NOMO-1 treated with dmso at 0.1 percent for 144 hours (cell line): Measurements from ENCODE around the gene TEDC2.
"Not testable (repeated sequence)": the region's sequence is repeated elsewhere in the genome, so short reads cannot be mapped to it uniquely, and the experiment has no call there.

Source experiments
- DNase-seq: peaks from one replicate; lab custom pipeline; 2025; ENCODE audit not compliant: unreplicated experiment; lab: John Stamatoyannopoulos, UW

The TEDC2 gene

GRCh38 chr16:2476345-2476720, 16.4 kb downstream of the TEDC2 start:
- no peak for DNase-seq

GRCh38 chr16:2476741-2477140, 16.8 kb downstream of the TEDC2 start:
- no peak for DNase-seq

GRCh38 chr16:2477327-2477726, 17.4 kb downstream of the TEDC2 start:
- no peak for DNase-seq

GRCh38 chr16:2478279-2478678, 18.4 kb downstream of the TEDC2 start:
- DNase-seq, result no peak

GRCh38 chr16:2479996-2480395, 20.1 kb downstream of the TEDC2 start:
- not testable (repeated sequence) for DNase-seq

- no peak for DNase-seq
Observed at GRCh38 chr16:2480948-2481347, 21.0 kb downstream of the TEDC2 start.

GRCh38 chr16:2481676-2482075, 21.8 kb downstream of the TEDC2 start:
- DNase-seq, result no peak

GRCh38 chr16:2482249-2482648, 22.3 kb downstream of the TEDC2 start:
- no peak for DNase-seq

- DNase-seq, result no peak
Observed at GRCh38 chr16:2482708-2483534, 23.0 kb downstream of the TEDC2 start.

GRCh38 chr16:2483939-2484897, 24.3 kb downstream of the TEDC2 start:
- no peak for DNase-seq

- DNase-seq, result no peak
Observed at GRCh38 chr16:2484898-2485508, 25.1 kb downstream of the TEDC2 start.

GRCh38 chr16:2485811-2486507, 26.1 kb downstream of the TEDC2 start:
- no peak for DNase-seq

- DNase-seq, result no peak
Observed at GRCh38 chr16:2486645-2487516, 27.0 kb downstream of the TEDC2 start.

GRCh38 chr16:2487517-2487842, 27.6 kb downstream of the TEDC2 start:
- no peak for DNase-seq

GRCh38 chr16:2487903-2488531, 28.1 kb downstream of the TEDC2 start:
- DNase-seq, result no peak

GRCh38 chr16:2489581-2489980, 29.7 kb downstream of the TEDC2 start:
- no peak for DNase-seq

GRCh38 chr16:2490190-2491105, 30.5 kb downstream of the TEDC2 start:
- DNase-seq, result no peak

GRCh38 chr16:2492292-2492691, 32.4 kb downstream of the TEDC2 start:
- no peak for DNase-seq

- no peak for DNase-seq
Observed at GRCh38 chr16:2493605-2494004, 33.7 kb downstream of the TEDC2 start.
